Activated T-cell treated with anti-CD3 and anti-CD28 coated beads, Interleukin-2, amount 50 U/mL, for 24 hours (primary cell): ENCODE measurements around the gene PPP2R2B.
A peak's percentile ranks its signal among the peaks of the same experiment; 100 is the strongest.

Experiments
- DNase-seq: peaks from one replicate; pipeline ENCODE4 v3.0.0-alpha.2; 2020
- H3K27ac Mint-ChIP-seq: 2 replicates; pipeline ENCODE4 v1.8.0; 2020; ENCODE audit warnings: mild to moderate bottlenecking, mixed read lengths
- H3K27me3 Mint-ChIP-seq: 2 replicates; pipeline ENCODE4 v1.8.0; 2020; ENCODE audit warnings: mixed read lengths
- H3K36me3 Mint-ChIP-seq: 2 replicates; pipeline ENCODE4 v1.8.0; 2020; ENCODE audit warnings: low read depth, mixed read lengths
- H3K4me1 Mint-ChIP-seq: 2 replicates; pipeline ENCODE4 v1.8.0; 2020; ENCODE audit warnings: low read depth, mixed read lengths
- H3K4me3 Mint-ChIP-seq: 2 replicates; pipeline ENCODE4 v1.8.0; 2020; ENCODE audit warnings: mild to moderate bottlenecking, moderate library complexity, mixed read lengths
- H3K9me3 Mint-ChIP-seq: 2 replicates; pipeline ENCODE4 v1.8.0; 2020; ENCODE audit warnings: mixed read lengths

The PPP2R2B gene

GRCh38 chr5:146894753-146895521 is 16.4 kb upstream of the PPP2R2B start:
- no peak for DNase-seq
- Mint-ChIP-seq H3K9me3 (peaks cover 3% of the 10 kb centered on the region), H3K27ac (peak overlapping the region; percentile 13), H3K27me3 (peaks cover 3% of the 10 kb centered on the region), H3K36me3 (no peaks in the 10 kb centered on the region), H3K4me3 (no peak overlapping the region), H3K4me1 (peaks cover 23% of the 10 kb centered on the region)

GRCh38 chr5:146893991-146894390 is 15.4 kb upstream of the PPP2R2B start:
- no peak for DNase-seq
- Mint-ChIP-seq H3K36me3 (no peaks in the 10 kb centered on the region), H3K27ac (no peak overlapping the region)

GRCh38 chr5:146892231-146892630 is 13.7 kb upstream of the PPP2R2B start:
- H3K4me3 Mint-ChIP-seq: no peak overlapping the region
- peaks cover under 1% of the 10 kb centered on the region for H3K9me3 Mint-ChIP-seq
- DNase-seq: no peak
- H3K4me1 Mint-ChIP-seq: peaks cover 23% of the 10 kb centered on the region
- no peak overlapping the region for H3K27ac Mint-ChIP-seq
- H3K36me3 Mint-ChIP-seq: no peaks in the 10 kb centered on the region
- H3K27me3 Mint-ChIP-seq: peaks cover under 1% of the 10 kb centered on the region

More at GRCh38 chr5:146893991-146894390, 15.4 kb upstream of the PPP2R2B start:
- H3K4me3 Mint-ChIP-seq: no peak overlapping the region
- peaks cover 3% of the 10 kb centered on the region for H3K27me3 Mint-ChIP-seq
- H3K9me3 Mint-ChIP-seq: peaks cover 3% of the 10 kb centered on the region
- H3K4me1 Mint-ChIP-seq: peaks cover 23% of the 10 kb centered on the region

- H3K4me1 Mint-ChIP-seq: peaks cover 19% of the 10 kb centered on the region
- no peaks in the 10 kb centered on the region for H3K27me3 Mint-ChIP-seq
- H3K9me3 Mint-ChIP-seq: no peaks in the 10 kb centered on the region
- no peak overlapping the region for H3K4me3 Mint-ChIP-seq
- no peaks in the 10 kb centered on the region for H3K36me3 Mint-ChIP-seq
- no peak for DNase-seq
- no peak overlapping the region for H3K27ac Mint-ChIP-seq
Measured at GRCh38 chr5:146891511-146891910, 13.0 kb upstream of the PPP2R2B start.

GRCh38 chr5:146890731-146891440 is 12.3 kb upstream of the PPP2R2B start:
- no peak overlapping the region for H3K27ac Mint-ChIP-seq
- no peaks in the 10 kb centered on the region for H3K27me3 Mint-ChIP-seq
- H3K36me3 Mint-ChIP-seq: no peaks in the 10 kb centered on the region
- no peaks in the 10 kb centered on the region for H3K9me3 Mint-ChIP-seq
- no peak overlapping the region for H3K4me3 Mint-ChIP-seq
- peaks cover 14% of the 10 kb centered on the region for H3K4me1 Mint-ChIP-seq
- DNase-seq: no peak

GRCh38 chr5:146890066-146890465 is 11.5 kb upstream of the PPP2R2B start:
- Mint-ChIP-seq H3K4me3 (no peak overlapping the region), H3K36me3 (no peaks in the 10 kb centered on the region), H3K27ac (no peak overlapping the region), H3K27me3 (peaks cover 8% of the 10 kb centered on the region), H3K9me3 (no peaks in the 10 kb centered on the region), H3K4me1 (peaks cover 10% of the 10 kb centered on the region)
- no peak for DNase-seq

- DNase-seq: no peak
- Mint-ChIP-seq H3K4me1 (peaks cover 4% of the 10 kb centered on the region), H3K9me3 (no peaks in the 10 kb centered on the region), H3K27me3 (peaks cover 13% of the 10 kb centered on the region), H3K36me3 (no peaks in the 10 kb centered on the region), H3K4me3 (no peak overlapping the region), H3K27ac (no peak overlapping the region)
Measured at GRCh38 chr5:146889169-146889568, 10.6 kb upstream of the PPP2R2B start.

GRCh38 chr5:146888351-146888978 is 9.9 kb upstream of the PPP2R2B start:
- Mint-ChIP-seq H3K9me3 (no peaks in the 10 kb centered on the region), H3K4me1 (peaks cover 4% of the 10 kb centered on the region), H3K36me3 (no peaks in the 10 kb centered on the region), H3K27me3 (peaks cover 18% of the 10 kb centered on the region), H3K27ac (no peak overlapping the region), H3K4me3 (no peak overlapping the region)
- DNase-seq: no peak

- H3K9me3 Mint-ChIP-seq: no peaks in the 10 kb centered on the region
- peaks cover 36% of the 10 kb centered on the region for H3K27me3 Mint-ChIP-seq
- no peak for DNase-seq
- H3K36me3 Mint-ChIP-seq: no peaks in the 10 kb centered on the region
- no peak overlapping the region for H3K4me3 Mint-ChIP-seq
- H3K27ac Mint-ChIP-seq: no peak overlapping the region
- H3K4me1 Mint-ChIP-seq: no peaks in the 10 kb centered on the region
Measured at GRCh38 chr5:146884066-146884626, 5.6 kb upstream of the PPP2R2B start.

GRCh38 chr5:146883511-146883910 is 5.0 kb upstream of the PPP2R2B start:
- Mint-ChIP-seq H3K4me1 (peaks cover 5% of the 10 kb centered on the region), H3K27me3 (peaks cover 42% of the 10 kb centered on the region), H3K9me3 (no peaks in the 10 kb centered on the region), H3K4me3 (no peak overlapping the region), H3K27ac (no peak overlapping the region), H3K36me3 (no peaks in the 10 kb centered on the region)
- DNase-seq: no peak

- H3K4me1 Mint-ChIP-seq: peaks cover 22% of the 10 kb centered on the region
- DNase-seq: no peak
- H3K27me3 Mint-ChIP-seq: peaks cover 54% of the 10 kb centered on the region
- H3K36me3 Mint-ChIP-seq: no peaks in the 10 kb centered on the region
- H3K4me3 Mint-ChIP-seq: no peak overlapping the region
- H3K27ac Mint-ChIP-seq: no peak overlapping the region
- H3K9me3 Mint-ChIP-seq: no peaks in the 10 kb centered on the region
Measured at GRCh38 chr5:146880966-146881365, 2.4 kb upstream of the PPP2R2B start.

- H3K9me3 Mint-ChIP-seq: no peaks in the 10 kb centered on the region
- H3K4me3 Mint-ChIP-seq: peak overlapping the region; percentile 84
- no peaks in the 10 kb centered on the region for H3K36me3 Mint-ChIP-seq
- H3K27ac Mint-ChIP-seq: no peak overlapping the region
- peaks cover 23% of the 10 kb centered on the region for H3K4me1 Mint-ChIP-seq
- H3K27me3 Mint-ChIP-seq: peaks cover 36% of the 10 kb centered on the region
- peak; percentile 55 for DNase-seq
Measured at GRCh38 chr5:146877783-146878475, 628 bp downstream of the PPP2R2B start.

- DNase-seq: peak; percentile 32
- H3K4me3 Mint-ChIP-seq: peak overlapping the region; percentile 84
- no peaks in the 10 kb centered on the region for H3K9me3 Mint-ChIP-seq
- H3K27ac Mint-ChIP-seq: peak overlapping the region; percentile 11
- H3K27me3 Mint-ChIP-seq: peaks cover 36% of the 10 kb centered on the region
- H3K4me1 Mint-ChIP-seq: peaks cover 23% of the 10 kb centered on the region
- no peaks in the 10 kb centered on the region for H3K36me3 Mint-ChIP-seq
Measured at GRCh38 chr5:146877178-146877681, 1.3 kb downstream of the PPP2R2B start.
